Activated CD8-positive, alpha-beta memory T cell treated with anti-CD3 and anti-CD28 coated beads for 36 hours (primary cell): ENCODE measurements around the gene HAGH. TPM values are rescaled to one million over a fixed set of nuclear protein-coding genes. Genes with fewer than 3 reads are reported as not detected.

Experiments used
- CTCF ChIA-PET: fragments of 350-600 bp; sonication (Branson Sonifier 250); formaldehyde crosslinking; loops from one replicate; lab custom pipeline; 2021; ENCODE audit warnings: antibody characterized with exemption; lab: Charles Lee
- POLR2A ChIA-PET: fragments of 350-600 bp; sonication (Branson Sonifier 250); formaldehyde crosslinking; loops from one replicate; lab custom pipeline; 2021; ENCODE audit warnings: antibody characterized with exemption; lab: Charles Lee
- total RNA-seq, 2 experiments: library from RNA; stranded (reverse); gene quantifications; one replicate each; pipeline ENCODE4 v1.2.3, GENCODE V29; 2021

HAGH gene
- total RNA-seq, 2 experiments from 2014 or later: 34.4 to 35.8 TPM

- ChIA-PET POLR2A (interaction anchor here (0.6 kb wide), 1 partner anchor 487 kb away, joined by 8 read pairs; no protein-coding TSS in a partner anchor), CTCF (no interaction called here)
These were observed 12.9 kb upstream of the HAGH start for GRCh38 chr16:1839554-1839953.

- CTCF ChIA-PET: interaction anchor here (0.6 kb wide), 2 partner anchors 10 to 544 kb away, joined by 3 read pairs; no protein-coding TSS in a partner anchor
These were observed 7.5 kb upstream of the HAGH start for GRCh38 chr16:1834096-1834495.

GRCh38 chr16:1832838-1833454, 6.3 kb upstream of the HAGH start:
- ChIA-PET CTCF (interaction anchor here (0.6 kb wide), 1 partner anchor 322 kb away, joined by 3 read pairs; no protein-coding TSS in a partner anchor), POLR2A (no interaction called here)

More at GRCh38 chr16:1834096-1834495, 7.5 kb upstream of the HAGH start:
- POLR2A ChIA-PET: no interaction called here

- CTCF ChIA-PET: no interaction called here
- POLR2A ChIA-PET: no interaction called here
These were observed 4.8 kb upstream of the HAGH start for GRCh38 chr16:1831186-1832075.

GRCh38 chr16:1830213-1830612, 3.6 kb upstream of the HAGH start:
- CTCF ChIA-PET: no interaction called here
- POLR2A ChIA-PET: no interaction called here

GRCh38 chr16:1828645-1829410, 2.2 kb upstream of the HAGH start:
- ChIA-PET POLR2A (no interaction called here), CTCF (interaction anchor here (0.6 kb wide), 1 partner anchor 311 kb away, joined by 3 read pairs; no protein-coding TSS in a partner anchor)

- CTCF ChIA-PET: no interaction called here
- POLR2A ChIA-PET: interaction anchor here (1.8 kb wide), 1 partner anchor 43 kb away, joined by 10 read pairs; the partner anchor contains the start of genes NUBP2 and SPSB3
These were observed 548 bp downstream of the HAGH start for GRCh38 chr16:1825864-1826690.

GRCh38 chr16:1825381-1825863, 1.2 kb downstream of the HAGH start:
- CTCF ChIA-PET: interaction anchor here (0.6 kb wide), 1 partner anchor 109 kb away, joined by 4 read pairs; no protein-coding TSS in a partner anchor
- POLR2A ChIA-PET: interaction anchor here (0.6 kb wide), 1 partner anchor 55 kb away, joined by 3 read pairs; no protein-coding TSS in a partner anchor

- POLR2A ChIA-PET: no interaction called here
- CTCF ChIA-PET: interaction anchor here (0.7 to 1.0 kb wide), 2 partner anchors 10 to 105 kb away, joined by 3 to 4 read pairs; no protein-coding TSS in a partner anchor
These were observed 2.8 kb downstream of the HAGH start for GRCh38 chr16:1823821-1824220.

GRCh38 chr16:1822801-1823200, 3.8 kb downstream of the HAGH start:
- POLR2A ChIA-PET: no interaction called here
- CTCF ChIA-PET: interaction anchor here (0.7 kb wide), 1 partner anchor 190 kb away, joined by 4 read pairs; no protein-coding TSS in a partner anchor

GRCh38 chr16:1821861-1822611, 4.6 kb downstream of the HAGH start:
- POLR2A ChIA-PET: no interaction called here
- CTCF ChIA-PET: interaction anchor here (0.6 to 0.7 kb wide), 2 partner anchors 74 to 1782 kb away, joined by 3 read pairs; no protein-coding TSS in a partner anchor

- ChIA-PET POLR2A (no interaction called here), CTCF (interaction anchor here (0.6 kb wide), 1 partner anchor 68 kb away, joined by 3 read pairs; no protein-coding TSS in a partner anchor)
These were observed 5.7 kb downstream of the HAGH start for GRCh38 chr16:1820946-1821290.

- POLR2A ChIA-PET: no interaction called here
These were observed 6.3 kb downstream of the HAGH start for GRCh38 chr16:1820096-1820945.

GRCh38 chr16:1819611-1820010, 7.0 kb downstream of the HAGH start:
- POLR2A ChIA-PET: no interaction called here
- CTCF ChIA-PET: no interaction called here

More at GRCh38 chr16:1820096-1820945, 6.3 kb downstream of the HAGH start:
- CTCF ChIA-PET: interaction anchor here (0.6 kb wide), 1 partner anchor 69 kb away, joined by 3 read pairs; no protein-coding TSS in a partner anchor

GRCh38 chr16:1818873-1819525, 7.6 kb downstream of the HAGH start:
- POLR2A ChIA-PET: no interaction called here
- CTCF ChIA-PET: no interaction called here
